Neural cell (in vitro differentiated cells): Measurements from ENCODE around the gene MAD1L1.

Experiments used
- CTCF ChIP-seq: fragments of 450-650 bp; IDR thresholded peaks from 2 replicates; pipeline ENCODE4 v1.5.1; 2014; ENCODE audit warnings: antibody characterized with exemption, mild to moderate bottlenecking, moderate library complexity; ENCODE audit not compliant: poor library complexity, severe bottlenecking
- EP300 ChIP-seq: fragments of 450-650 bp; conservative IDR thresholded peaks from 2 replicates; pipeline ENCODE4 v1.6.1; 2014; ENCODE audit warnings: antibody characterized with exemption, mild to moderate bottlenecking, moderate library complexity; ENCODE audit not compliant: poor library complexity, severe bottlenecking
- EZH2 ChIP-seq: fragments of 200-600, 300-800 bp; shearing (Covaris generic), sonication (generic); IDR thresholded peaks from 2 replicates; pipeline ENCODE4 v1.6.1; 2014; ENCODE audit warnings: antibody characterized with exemption, low read length, borderline replicate concordance, mild to moderate bottlenecking; ENCODE audit not compliant: insufficient read depth, poor library complexity, severe bottlenecking
- POLR2AphosphoS5 ChIP-seq: IDR thresholded peaks from 2 replicates; pipeline ENCODE4 v1.6.1; 2012
- REST ChIP-seq: IDR thresholded peaks from 2 replicates; pipeline ENCODE4 v1.6.1; 2012; ENCODE audit warnings: borderline replicate concordance

- TF ChIP-seq CTCF, result no peak
- TF ChIP-seq EZH2, result no peak
- TF ChIP-seq REST, result no peak
- no peak for TF ChIP-seq EP300
- TF ChIP-seq POLR2AphosphoS5, result no peak
Measured at GRCh38 chr7:1937252-1937605, 295.5 kb downstream of the MAD1L1 start.
